ENCODE data around the gene LHPP. TPM values are rescaled to one million over a fixed set of nuclear protein-coding genes. Genes with fewer than 3 reads are reported as not detected.
A peak's percentile ranks its signal among the peaks of the same experiment; 100 is the strongest.

LHPP gene
- total RNA-seq, 1 experiment from 2014 or later = 24.7 TPM

DNA sequence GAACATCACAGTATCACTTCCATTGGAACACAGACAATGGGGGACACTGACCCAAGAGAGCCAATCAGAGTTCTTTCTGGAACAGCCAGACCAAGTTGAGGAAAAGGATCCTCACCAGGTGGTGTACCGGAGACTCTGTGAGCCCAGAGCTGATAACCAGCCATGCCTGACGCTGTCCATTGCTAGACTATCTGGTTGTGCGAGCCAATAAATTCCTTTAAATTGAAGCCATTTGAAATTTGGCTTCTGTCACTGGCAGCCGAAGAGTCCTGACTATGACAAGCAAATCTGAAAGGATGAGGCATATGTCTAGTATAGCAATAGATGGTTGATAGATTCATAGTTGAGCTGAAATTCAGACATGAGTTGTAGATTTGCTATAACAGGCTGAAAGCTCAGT lies 3.1 kb upstream of the LHPP start:
- no peak for TF ChIP-seq EZH2 (IDR thresholded peaks at IDR 0.05; ENCODE audit: low read depth)

GRCh38 chr10:124458889-124459288 lies 2.7 kb upstream of the LHPP start:
- Histone ChIP-seq H4K20me1 (ENCODE audit: insufficient read depth) (no peaks in the 10 kb centered on the region), H3K4me2 (peak overlapping the region; percentile 46), H3F3A (ENCODE audit: insufficient read depth, low read depth) (peaks cover 29% of the 10 kb centered on the region), H3K4me3 (no peak overlapping the region), H3K27me3 (ENCODE audit: insufficient read depth, low read depth) (no peaks in the 10 kb centered on the region), H3K36me3 (ENCODE audit: low read depth) (no peaks in the 10 kb centered on the region), H2AFZ (no peak overlapping the region), H3K9me2 (ENCODE audit: insufficient read depth) (no peaks in the 10 kb centered on the region), H3K4me1 (replicated peaks; ENCODE audit: insufficient read depth) (peaks cover 39% of the 10 kb centered on the region), H3K27ac (peak overlapping the region; percentile 81), H3K79me2 (ENCODE audit: low read depth) (peaks cover 5% of the 10 kb centered on the region; the same call in 1 of the 2 replicates), H3K9me3 (ENCODE audit: insufficient read depth, low read depth) (no peaks in the 10 kb centered on the region)
- ChIA-PET CTCF (no interaction called here), POLR2A (ENCODE audit: unreplicated experiment) (interaction anchor here (0.5 kb wide), 1 partner anchor 18 kb away, joined by 14 read pairs; no protein-coding TSS in a partner anchor)
- TF ChIP-seq, protein P1, sequence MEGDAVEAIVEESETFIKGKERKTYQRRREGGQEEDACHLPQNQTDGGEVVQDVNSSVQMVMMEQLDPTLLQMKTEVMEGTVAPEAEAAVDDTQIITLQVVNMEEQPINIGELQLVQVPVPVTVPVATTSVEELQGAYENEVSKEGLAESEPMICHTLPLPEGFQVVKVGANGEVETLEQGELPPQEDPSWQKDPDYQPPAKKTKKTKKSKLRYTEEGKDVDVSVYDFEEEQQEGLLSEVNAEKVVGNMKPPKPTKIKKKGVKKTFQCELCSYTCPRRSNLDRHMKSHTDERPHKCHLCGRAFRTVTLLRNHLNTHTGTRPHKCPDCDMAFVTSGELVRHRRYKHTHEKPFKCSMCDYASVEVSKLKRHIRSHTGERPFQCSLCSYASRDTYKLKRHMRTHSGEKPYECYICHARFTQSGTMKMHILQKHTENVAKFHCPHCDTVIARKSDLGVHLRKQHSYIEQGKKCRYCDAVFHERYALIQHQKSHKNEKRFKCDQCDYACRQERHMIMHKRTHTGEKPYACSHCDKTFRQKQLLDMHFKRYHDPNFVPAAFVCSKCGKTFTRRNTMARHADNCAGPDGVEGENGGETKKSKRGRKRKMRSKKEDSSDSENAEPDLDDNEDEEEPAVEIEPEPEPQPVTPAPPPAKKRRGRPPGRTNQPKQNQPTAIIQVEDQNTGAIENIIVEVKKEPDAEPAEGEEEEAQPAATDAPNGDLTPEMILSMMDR (conservative IDR thresholded peaks at IDR 0.05) = no peak
- no peak for TF ChIP-seq EZH2 (IDR thresholded peaks at IDR 0.05; ENCODE audit: low read depth)
- BruUV-seq (replicated peaks) = no TSS peak
- intact Hi-C loops (cut with micrococcal nuclease; ENCODE audit: unreplicated experiment) = no loop called here
- no peak for DNase-seq

More for the DNA sequence above, 3.1 kb upstream of the LHPP start:
- Histone ChIP-seq H3K27ac (peak overlapping the region; percentile 81), H3K27me3 (ENCODE audit: insufficient read depth, low read depth) (no peaks in the 10 kb centered on the region), H3K9me2 (ENCODE audit: insufficient read depth) (no peaks in the 10 kb centered on the region), H2AFZ (no peak overlapping the region), H4K20me1 (ENCODE audit: insufficient read depth) (no peaks in the 10 kb centered on the region), H3K9me3 (ENCODE audit: insufficient read depth, low read depth) (no peaks in the 10 kb centered on the region), H3K79me2 (ENCODE audit: low read depth) (peaks cover 2% of the 10 kb centered on the region; the same call in 1 of the 2 replicates), H3K4me2 (peak overlapping the region; percentile 46), H3K4me1 (replicated peaks; ENCODE audit: insufficient read depth) (peaks cover 39% of the 10 kb centered on the region), H3K4me3 (no peak overlapping the region), H3K36me3 (ENCODE audit: low read depth) (no peaks in the 10 kb centered on the region), H3F3A (ENCODE audit: insufficient read depth, low read depth) (peaks cover 29% of the 10 kb centered on the region)
- BruUV-seq (replicated peaks) = no TSS peak
- intact Hi-C loops (cut with micrococcal nuclease; ENCODE audit: unreplicated experiment) = no loop called here
- CTCF ChIA-PET = no interaction called here
- no peak for DNase-seq
- POLR2A ChIA-PET (ENCODE audit: unreplicated experiment) = interaction anchor here (0.5 kb wide), 1 partner anchor 18 kb away, joined by 14 read pairs; no protein-coding TSS in a partner anchor

DNA sequence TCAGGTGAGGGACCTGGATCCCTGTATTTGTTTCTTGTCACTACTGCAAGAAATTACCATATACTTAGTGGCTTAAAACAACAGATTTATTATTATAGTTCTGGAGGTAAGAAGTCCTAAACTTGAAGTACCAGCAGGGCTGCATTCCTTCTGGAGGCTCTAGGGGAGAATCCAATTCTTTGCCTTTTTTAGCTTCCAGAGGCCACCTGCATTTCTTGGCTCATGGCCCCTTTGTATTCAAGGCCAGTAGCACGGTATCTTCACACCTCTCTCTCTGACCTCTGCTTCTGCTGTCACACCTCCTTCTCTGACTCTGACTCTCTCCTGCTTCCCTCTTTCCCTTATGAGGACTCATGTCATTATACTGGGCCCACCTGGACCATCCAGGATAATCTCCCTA lies 2.2 kb upstream of the LHPP start:
- Histone ChIP-seq H3K27ac (peak overlapping the region; percentile 81), H3K4me1 (replicated peaks; ENCODE audit: insufficient read depth) (peaks cover 39% of the 10 kb centered on the region), H4K20me1 (ENCODE audit: insufficient read depth) (no peaks in the 10 kb centered on the region), H3K27me3 (ENCODE audit: insufficient read depth, low read depth) (no peaks in the 10 kb centered on the region), H3K4me2 (peak overlapping the region; percentile 46), H3F3A (ENCODE audit: insufficient read depth, low read depth) (peaks cover 29% of the 10 kb centered on the region), H3K36me3 (ENCODE audit: low read depth) (no peaks in the 10 kb centered on the region), H3K4me3 (no peak overlapping the region), H3K9me2 (ENCODE audit: insufficient read depth) (no peaks in the 10 kb centered on the region), H3K9me3 (ENCODE audit: insufficient read depth, low read depth) (no peaks in the 10 kb centered on the region), H3K79me2 (ENCODE audit: low read depth) (peaks cover 10% of the 10 kb centered on the region; the same call in 1 of the 2 replicates), H2AFZ (no peak overlapping the region)
- ChIA-PET POLR2A (ENCODE audit: unreplicated experiment) (no interaction called here), CTCF (no interaction called here)
- peak; percentile 53 to 96 for DNase-seq
- intact Hi-C loops (cut with micrococcal nuclease; ENCODE audit: unreplicated experiment) = no loop called here
- TF ChIP-seq, protein P1 (conservative IDR thresholded peaks at IDR 0.05) = no peak
- no TSS peak for BruUV-seq (replicated peaks)

GRCh38 chr10:124460144-124460543 lies 1.5 kb upstream of the LHPP start:
- CTCF ChIA-PET = no interaction called here
- Histone ChIP-seq H3K36me3 (ENCODE audit: low read depth) (no peaks in the 10 kb centered on the region), H2AFZ (no peak overlapping the region), H3F3A (ENCODE audit: insufficient read depth, low read depth) (peaks cover 29% of the 10 kb centered on the region), H3K9me2 (ENCODE audit: insufficient read depth) (no peaks in the 10 kb centered on the region), H3K27me3 (ENCODE audit: insufficient read depth, low read depth) (no peaks in the 10 kb centered on the region), H3K4me3 (no peak overlapping the region), H3K9me3 (ENCODE audit: insufficient read depth, low read depth) (no peaks in the 10 kb centered on the region), H3K4me1 (replicated peaks; ENCODE audit: insufficient read depth) (peaks cover 39% of the 10 kb centered on the region), H4K20me1 (ENCODE audit: insufficient read depth) (no peaks in the 10 kb centered on the region), H3K4me2 (no peak overlapping the region), H3K27ac (peak overlapping the region; percentile 61), H3K79me2 (ENCODE audit: low read depth) (peaks cover 10% of the 10 kb centered on the region; the same call in 1 of the 2 replicates)
- no peak for DNase-seq
- no peak for TF ChIP-seq EZH2 (IDR thresholded peaks at IDR 0.05; ENCODE audit: low read depth)
- TF ChIP-seq, protein P1 (conservative IDR thresholded peaks at IDR 0.05) = no peak
- intact Hi-C loops (cut with micrococcal nuclease; ENCODE audit: unreplicated experiment) = no loop called here
- BruUV-seq (replicated peaks) = no TSS peak
- POLR2A ChIA-PET (ENCODE audit: unreplicated experiment) = no interaction called here
